Gastroesophageal sphincter (tissue), 4 donors: Measurements from ENCODE around the gene GTF2A1. TPM values are rescaled to one million over a fixed set of nuclear protein-coding genes. Genes with fewer than 3 reads are reported as not detected.

Source experiments
- ATAC-seq: fragments of 150-250 bp; one replicate; pipeline ENCODE4 v1.9.1; 2016; ENCODE audit warnings: mild to moderate bottlenecking, moderate library complexity
- H3K27ac ChIP-seq, 4 donors: fragments of 200-600 bp; sonication (generic) in 3 of 4; 1 replicate in 3 of 4; 2 replicates in 1 of 4; pipeline ENCODE4 v1.5.1; 2016 to 2019
- H3K27me3 ChIP-seq: fragments of 200-600 bp; sonication (generic); one replicate; pipeline ENCODE4 v1.5.1; 2019
- H3K36me3 ChIP-seq, 2 donors: fragments of 200-600 bp; sonication (generic); one replicate each; pipeline ENCODE4 v1.5.1; 2019; ENCODE audit warnings: control low read depth in 1 of 2
- H3K4me1 ChIP-seq, 3 donors: fragments of 200-600 bp; sonication (generic); 1 replicate in 2 of 3; 2 replicates in 1 of 3; pipeline ENCODE4 v1.5.1; 2016 to 2019; ENCODE audit warnings: control low read depth in 2 of 3
- H3K4me3 ChIP-seq, 2 donors: fragments of 200-600 bp; sonication (generic); one replicate each; pipeline ENCODE4 v1.5.1; 2019; ENCODE audit warnings: mild to moderate bottlenecking in 1 of 2, moderate library complexity in 1 of 2
- H3K9me3 ChIP-seq, 3 donors: fragments of 200-600 bp; sonication (generic); one replicate each; pipeline ENCODE4 v1.5.1; 2017 to 2019; ENCODE audit warnings: control low read depth in 2 of 3
- CTCF ChIP-seq, 4 experiments: fragments of 200-600 bp in 2 of 4; fragments of 450-650 bp in 2 of 4; sonication (generic) in 1 of 4; IDR thresholded peaks; one replicate each; pipeline ENCODE4 v1.5.1; 2017 to 2019; ENCODE audit warnings: antibody characterized with exemption in 4 of 4, mild to moderate bottlenecking in 2 of 4, moderate library complexity in 2 of 4
- EP300 ChIP-seq: sonication (generic); formaldehyde crosslinking; IDR thresholded peaks from one replicate; pipeline ENCODE4 v1.6.1; 2017; ENCODE audit warnings: antibody characterized with exemption, mild to moderate bottlenecking
- POLR2A ChIP-seq, 2 donors: fragments of 450-650 bp; IDR thresholded peaks; one replicate each; pipeline ENCODE4 v1.6.1; 2017; ENCODE audit warnings: antibody characterized with exemption in 2 of 2, mild to moderate bottlenecking in 2 of 2, moderate library complexity in 1 of 2
- POLR2AphosphoS5 ChIP-seq: sonication (generic); formaldehyde crosslinking; IDR thresholded peaks from one replicate; pipeline ENCODE4 v1.6.1; 2017; ENCODE audit warnings: antibody characterized with exemption
- WGBS, 2 donors: methylation state at CpG; one replicate each; pipeline ENCODE4 v1.1.5; 2018; ENCODE audit warnings: low coverage in 1 of 2; 5-methylcytosine and 5-hydroxymethylcytosine counted together
- total RNA-seq, 4 donors: library from RNA; depleted of rRNA; stranded (reverse); fragments of >200 nt; gene quantifications; one replicate each; pipeline ENCODE4 v1.1.0, GENCODE V29; 2016

GTF2A1 gene
- total RNA-seq, 4 donors from 2014 or later: 28.0 to 40.0 (median 30.5) TPM

DNA sequence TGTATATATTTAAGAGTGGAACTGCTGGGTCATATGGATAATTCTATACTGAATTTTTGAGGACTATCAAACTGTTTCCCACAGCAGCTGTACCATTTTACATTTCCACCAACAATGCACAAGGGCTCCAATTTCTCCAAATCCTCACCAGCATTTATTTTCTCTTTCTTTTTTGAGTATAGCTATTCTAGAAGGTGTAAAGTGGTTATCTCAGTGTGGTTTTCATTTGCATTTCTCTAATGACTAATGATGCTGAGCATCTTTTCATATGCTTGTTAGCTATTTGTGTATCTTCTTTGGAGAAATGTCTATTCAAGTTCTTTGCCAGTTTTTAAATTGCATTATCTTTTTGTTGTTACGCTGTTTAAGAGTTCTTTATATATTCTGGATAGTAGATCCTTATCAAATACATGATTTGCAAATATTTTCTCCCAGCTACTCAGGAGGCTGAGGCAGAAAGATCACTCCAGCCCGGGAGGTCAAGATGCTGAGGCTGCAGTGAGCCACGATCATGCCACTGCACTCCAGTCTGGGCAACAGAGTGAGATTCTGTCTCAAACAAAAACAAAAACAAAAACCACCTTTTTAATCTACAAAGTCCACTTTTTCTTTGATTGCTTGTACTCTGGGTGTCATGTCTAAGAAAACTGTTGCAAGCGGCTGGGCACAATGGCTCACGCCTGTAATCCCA is 32.8 kb downstream of the GTF2A1 start:
- TF ChIP-seq EP300 (no peak), CTCF (IDR thresholded peaks at IDR 0.05) (no peak), POLR2AphosphoS5 (no peak), POLR2A (IDR thresholded peaks at IDR 0.05) (no peak)
- no peaks in the 10 kb centered on the region for H3K9me3 ChIP-seq
- peaks cover 0 to 4% (median 0%) of the 10 kb centered on the region in 3 donors for H3K4me1 ChIP-seq
- no peak overlapping the region for H3K4me3 ChIP-seq
- no peak for ATAC-seq
- peaks cover 0 to 76% of the 10 kb centered on the region in 2 donors for H3K36me3 ChIP-seq
- no peaks in the 10 kb centered on the region for H3K27me3 ChIP-seq
- 97 to 100% methylated on average over 2 to 4 of the region's 5 CpGs for WGBS, 2 donors
- no peak overlapping the region for H3K27ac ChIP-seq

DNA sequence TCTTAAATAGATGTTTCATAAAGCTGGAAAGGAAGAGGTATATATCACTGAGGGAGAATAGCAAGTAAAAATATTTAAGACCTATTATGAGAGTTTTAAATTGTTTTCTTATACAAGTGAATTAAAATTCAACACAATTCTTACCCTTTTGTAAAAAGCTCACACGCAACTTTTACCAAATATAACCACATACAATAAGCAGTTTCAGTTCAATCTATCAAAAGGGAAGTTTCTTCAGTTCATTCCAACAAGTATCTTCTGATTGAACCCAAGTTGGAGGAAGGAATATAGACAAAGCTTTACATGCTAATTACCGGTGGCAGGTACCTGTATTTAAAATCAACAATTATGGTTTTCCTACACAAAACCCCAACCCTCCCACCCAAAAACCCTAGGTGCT is 41.1 kb downstream of the GTF2A1 start:
- ATAC-seq: no peak
- Histone ChIP-seq H3K4me3 (no peak overlapping the region), H3K9me3 (no peaks in the 10 kb centered on the region), H3K27me3 (no peaks in the 10 kb centered on the region), H3K27ac (no peak overlapping the region), H3K36me3 (peaks cover 0 to 15% of the 10 kb centered on the region in 2 donors), H3K4me1 (peaks cover 3 to 44% (median 8%) of the 10 kb centered on the region in 3 donors)
- 82 to 89% methylated on average over 2 of the region's 2 CpGs for WGBS, 2 donors
- no peak for TF ChIP-seq EP300
- no peak for TF ChIP-seq POLR2AphosphoS5
- TF ChIP-seq POLR2A (IDR thresholded peaks at IDR 0.05): no peak
- no peak for TF ChIP-seq CTCF (IDR thresholded peaks at IDR 0.05)

GRCh38 chr14:81178063-81178462 is 42.7 kb downstream of the GTF2A1 start:
- Histone ChIP-seq H3K4me1 (peaks cover 3 to 41% (median 8%) of the 10 kb centered on the region in 3 donors), H3K27ac (peak overlapping the region; percentile 15 to 58 (median 52)), H3K4me3 (no peak overlapping the region), H3K36me3 (peaks cover 0 to 6% of the 10 kb centered on the region in 2 donors), H3K27me3 (no peaks in the 10 kb centered on the region), H3K9me3 (no peaks in the 10 kb centered on the region)
- TF ChIP-seq POLR2AphosphoS5 (no peak), EP300 (no peak), CTCF (IDR thresholded peaks at IDR 0.05) (no peak), POLR2A (IDR thresholded peaks at IDR 0.05) (no peak)
- ATAC-seq: no peak

- H3K4me3 ChIP-seq: peak overlapping the region; percentile 24 to 30
- peaks cover 0 to 6% of the 10 kb centered on the region in 2 donors for H3K36me3 ChIP-seq
- no peak for TF ChIP-seq POLR2A (IDR thresholded peaks at IDR 0.05)
- no peak for TF ChIP-seq EP300
- no peak for TF ChIP-seq POLR2AphosphoS5
- no peak for TF ChIP-seq CTCF (IDR thresholded peaks at IDR 0.05)
These were observed 43.5 kb downstream of the GTF2A1 start for GRCh38 chr14:81177225-81177624.

DNA sequence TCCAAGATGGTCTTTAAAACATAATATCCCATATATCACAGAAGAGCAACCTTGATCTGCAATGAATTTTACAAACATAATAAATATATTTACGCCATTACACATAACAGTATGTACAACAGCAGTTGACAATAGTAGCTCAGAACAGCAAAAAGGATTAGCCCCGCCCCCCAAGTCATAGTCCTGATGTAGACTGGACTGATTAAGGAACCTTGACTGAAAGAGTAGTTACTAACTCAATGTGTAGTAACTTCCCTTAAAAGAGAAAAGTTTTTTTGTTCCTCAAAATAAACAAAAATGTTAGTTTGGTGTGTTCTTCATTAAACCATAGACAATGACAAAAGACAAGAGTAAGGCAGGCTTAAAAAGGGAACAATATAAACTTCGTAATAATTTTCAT is 44.5 kb downstream of the GTF2A1 start:
- ATAC-seq: no peak
- H3K27me3 ChIP-seq: no peaks in the 10 kb centered on the region
- H3K9me3 ChIP-seq: no peaks in the 10 kb centered on the region
- H3K27ac ChIP-seq: peak overlapping the region in 1 of 4 donors; percentile 55
- H3K4me3 ChIP-seq: no peak overlapping the region
- H3K4me1 ChIP-seq: peaks cover 0 to 22% (median 4%) of the 10 kb centered on the region in 3 donors
- H3K36me3 ChIP-seq: peaks cover 0 to 6% of the 10 kb centered on the region in 2 donors
- WGBS, 2 donors: 80 to 94% methylated on average over 2 to 3 of the region's 3 CpGs
- no peak for TF ChIP-seq POLR2A (IDR thresholded peaks at IDR 0.05)
- no peak for TF ChIP-seq CTCF (IDR thresholded peaks at IDR 0.05)
- TF ChIP-seq POLR2AphosphoS5: no peak
- no peak for TF ChIP-seq EP300

More at GRCh38 chr14:81177225-81177624, 43.5 kb downstream of the GTF2A1 start:
- ATAC-seq: no peak
- Histone ChIP-seq H3K9me3 (no peaks in the 10 kb centered on the region), H3K27ac (peak overlapping the region; percentile 31 to 58 (median 52)), H3K27me3 (no peaks in the 10 kb centered on the region), H3K4me1 (peaks cover 2 to 32% (median 8%) of the 10 kb centered on the region in 3 donors)
- 17 to 31% methylated on average over 1 of the region's 1 CpG for WGBS, 2 donors
